ENCODE measurements around the gene POC1A.

POC1A gene

GRCh38 chr3:52097851-52098507, 56.2 kb downstream of the POC1A start:
- no peak for DNase-seq

GRCh38 chr3:52095990-52096775, 58.0 kb downstream of the POC1A start:
- no peak for DNase-seq

GRCh38 chr3:52094571-52095485, 59.4 kb downstream of the POC1A start:
- no peak for DNase-seq

DNA sequence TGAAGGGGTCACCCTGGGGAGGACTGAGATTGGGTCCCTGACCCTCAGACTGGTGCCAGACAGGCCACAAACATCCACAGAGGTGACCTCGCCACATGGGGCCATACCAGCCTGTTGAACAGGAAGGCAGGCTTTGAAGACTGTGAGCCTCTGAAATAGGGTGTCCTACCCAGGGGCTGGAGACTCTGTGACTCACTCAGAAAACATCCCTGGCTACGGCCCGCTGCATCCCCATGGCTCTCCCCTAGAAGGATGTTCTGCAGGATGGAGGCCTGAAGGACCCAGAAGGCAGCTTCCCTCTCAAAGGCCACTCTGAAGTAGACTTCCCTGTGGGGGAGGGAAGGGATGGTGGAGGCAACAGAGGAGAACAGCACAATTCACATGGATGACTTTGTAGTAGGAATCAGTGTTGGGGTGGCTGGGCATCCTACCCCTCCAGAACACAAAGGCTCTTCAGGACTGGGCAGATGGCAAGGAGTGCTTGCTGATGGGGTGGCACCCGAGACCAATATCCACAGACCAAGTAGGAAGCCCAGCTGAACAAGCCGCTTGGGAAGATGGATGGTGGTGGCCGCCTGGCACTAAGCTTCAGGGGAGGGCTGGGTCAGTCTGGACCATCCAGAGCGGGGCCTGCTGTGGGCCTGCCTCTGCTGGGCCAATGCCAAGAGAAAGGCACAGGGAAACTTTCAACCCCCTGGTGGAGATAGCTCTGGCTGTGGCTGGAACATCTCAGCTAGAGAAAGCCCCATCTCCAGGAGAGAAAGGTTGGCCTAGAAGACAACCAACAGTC, 60.3 kb downstream of the POC1A start:
- DNase-seq = no peak

DNA sequence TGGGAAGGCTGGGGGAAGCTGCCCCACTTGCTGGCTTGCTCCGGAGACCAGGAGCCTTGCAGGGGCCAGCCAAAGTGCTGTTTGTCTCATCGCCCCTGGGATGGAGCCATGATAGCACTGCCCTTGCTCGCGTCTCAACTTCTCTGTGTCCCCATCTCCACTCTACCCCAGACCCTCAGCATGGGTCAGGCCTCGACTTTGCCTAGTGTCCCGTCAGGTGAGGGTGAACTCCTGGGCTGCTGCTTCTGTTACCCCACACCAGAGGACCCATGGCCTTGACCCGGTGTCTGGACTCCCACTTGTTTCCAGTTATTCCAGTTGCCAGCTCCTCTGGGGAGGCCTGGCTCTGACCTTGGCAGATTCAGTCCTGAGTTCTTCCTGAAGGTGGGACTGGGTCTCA, 61.3 kb downstream of the POC1A start:
- no peak for DNase-seq

DNA sequence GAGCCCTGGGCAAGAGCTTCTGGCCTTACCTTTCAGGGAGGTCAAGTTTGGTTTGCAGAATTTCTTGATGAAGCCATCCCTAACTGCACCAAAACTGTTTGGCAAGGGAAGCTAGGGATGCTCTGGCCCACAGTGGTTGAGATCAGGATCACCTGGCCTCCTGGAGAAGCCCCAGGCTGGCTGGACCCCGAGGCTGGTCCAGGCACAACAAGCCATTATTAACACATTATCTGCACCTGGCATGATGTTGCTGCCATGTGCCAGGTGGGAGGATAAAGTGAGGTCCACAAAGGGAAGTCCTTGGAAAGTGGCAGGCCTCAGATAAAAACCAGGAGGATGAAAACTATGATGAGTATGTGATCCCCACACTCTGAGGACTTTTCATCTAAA, 62.0 kb downstream of the POC1A start:
- DNase-seq = no peak

DNA sequence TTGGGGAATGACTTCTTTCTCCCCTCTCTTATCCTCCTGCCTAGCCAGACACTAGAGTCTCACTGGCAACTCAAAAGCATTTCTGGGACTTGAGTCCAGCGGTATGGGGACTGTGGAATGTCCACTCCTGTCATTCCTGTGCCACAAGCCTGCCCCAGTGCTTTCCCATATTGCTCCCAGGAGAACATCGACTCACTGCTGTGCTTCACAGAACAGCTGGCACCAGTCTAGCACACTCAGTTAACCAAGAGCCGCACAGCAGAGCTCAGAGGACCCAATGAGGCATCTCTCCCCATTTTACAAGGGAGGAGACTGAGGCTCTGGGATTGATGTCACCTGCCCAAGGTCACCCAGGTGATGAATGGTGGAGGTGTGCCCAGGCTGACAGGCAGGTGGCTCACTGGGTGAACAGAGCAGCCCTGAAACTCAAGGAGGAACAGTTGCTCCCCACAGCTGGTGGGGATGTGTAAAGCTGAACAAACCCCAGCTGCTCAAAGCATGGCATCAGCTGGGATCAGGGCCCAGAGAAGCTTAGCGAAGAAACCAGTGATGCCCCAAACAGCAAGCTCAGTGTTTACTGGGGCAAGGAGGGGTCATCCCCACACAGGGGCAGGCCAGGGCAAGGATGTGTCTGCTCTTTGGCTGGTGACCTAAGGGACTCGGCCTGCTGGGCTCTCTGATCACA, 62.5 kb downstream of the POC1A start:
- DNase-seq = no peak

DNA sequence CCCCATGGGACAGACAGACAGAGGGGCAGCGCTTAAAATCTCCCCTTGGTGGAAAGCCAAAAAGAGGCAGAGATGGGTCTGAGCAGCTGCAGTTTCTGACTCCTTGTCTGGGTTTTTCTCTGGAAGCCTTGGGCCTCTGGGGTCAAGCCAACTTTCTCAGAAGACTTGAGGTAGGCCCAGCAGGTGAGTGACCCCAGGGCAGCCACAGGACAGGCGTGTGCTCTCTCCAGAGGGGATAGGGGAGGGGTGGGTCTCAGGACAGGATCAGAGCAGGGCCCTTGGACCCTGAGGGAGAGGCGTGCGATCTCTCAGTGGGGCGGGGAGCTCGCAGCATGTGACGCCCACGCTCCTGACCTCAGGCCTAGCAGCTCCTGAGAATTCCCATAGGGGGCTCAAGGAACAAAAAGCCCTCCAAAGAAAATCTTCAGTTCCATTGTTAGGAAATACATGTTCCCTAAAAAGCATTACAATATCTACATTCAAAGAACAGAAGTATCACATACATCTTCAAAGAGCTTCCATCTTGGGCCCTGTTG, 63.2 kb downstream of the POC1A start:
- DNase-seq = no peak

DNA sequence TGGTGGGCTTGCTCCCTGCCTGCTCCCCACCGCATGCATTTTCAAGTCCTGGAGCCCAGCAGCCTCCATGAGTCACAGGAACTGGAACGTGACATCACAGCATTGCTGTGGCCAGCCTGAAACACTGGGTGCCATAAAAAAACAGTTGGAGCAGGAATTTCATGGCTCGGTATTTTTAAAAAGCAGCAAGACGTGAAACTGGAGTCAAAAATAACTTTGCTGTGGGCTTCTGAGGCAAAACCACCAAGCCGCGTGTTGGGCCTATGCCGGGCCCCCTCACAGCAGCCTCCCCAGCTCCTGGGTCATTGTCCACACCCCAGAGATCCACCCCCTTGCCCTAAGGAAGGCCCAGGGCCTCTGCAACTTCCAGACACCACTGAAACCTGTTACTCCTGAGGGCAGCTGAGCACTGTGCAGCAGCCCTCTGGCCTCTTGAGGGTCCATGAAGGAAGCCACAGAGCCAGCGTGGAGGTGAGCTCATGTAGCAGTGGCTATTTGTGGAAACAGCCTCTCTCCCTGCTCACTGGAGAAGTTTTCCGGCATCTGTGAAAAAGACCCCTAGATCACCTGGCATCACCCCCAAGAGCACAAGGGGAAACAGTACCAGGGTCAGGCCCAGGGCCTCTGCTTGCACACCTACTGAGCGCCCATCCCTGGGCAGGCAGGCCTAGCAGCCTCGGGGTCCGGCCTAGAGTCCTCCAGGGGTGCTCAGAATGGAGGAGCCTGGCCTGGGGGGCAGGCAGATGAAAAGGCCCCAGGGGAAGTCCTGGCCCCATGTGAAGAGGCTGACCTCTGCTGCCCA, 63.9 kb downstream of the POC1A start:
- DNase-seq = no peak

GRCh38 chr3:52089691-52090090, 64.5 kb downstream of the POC1A start:
- no peak for DNase-seq

DNA sequence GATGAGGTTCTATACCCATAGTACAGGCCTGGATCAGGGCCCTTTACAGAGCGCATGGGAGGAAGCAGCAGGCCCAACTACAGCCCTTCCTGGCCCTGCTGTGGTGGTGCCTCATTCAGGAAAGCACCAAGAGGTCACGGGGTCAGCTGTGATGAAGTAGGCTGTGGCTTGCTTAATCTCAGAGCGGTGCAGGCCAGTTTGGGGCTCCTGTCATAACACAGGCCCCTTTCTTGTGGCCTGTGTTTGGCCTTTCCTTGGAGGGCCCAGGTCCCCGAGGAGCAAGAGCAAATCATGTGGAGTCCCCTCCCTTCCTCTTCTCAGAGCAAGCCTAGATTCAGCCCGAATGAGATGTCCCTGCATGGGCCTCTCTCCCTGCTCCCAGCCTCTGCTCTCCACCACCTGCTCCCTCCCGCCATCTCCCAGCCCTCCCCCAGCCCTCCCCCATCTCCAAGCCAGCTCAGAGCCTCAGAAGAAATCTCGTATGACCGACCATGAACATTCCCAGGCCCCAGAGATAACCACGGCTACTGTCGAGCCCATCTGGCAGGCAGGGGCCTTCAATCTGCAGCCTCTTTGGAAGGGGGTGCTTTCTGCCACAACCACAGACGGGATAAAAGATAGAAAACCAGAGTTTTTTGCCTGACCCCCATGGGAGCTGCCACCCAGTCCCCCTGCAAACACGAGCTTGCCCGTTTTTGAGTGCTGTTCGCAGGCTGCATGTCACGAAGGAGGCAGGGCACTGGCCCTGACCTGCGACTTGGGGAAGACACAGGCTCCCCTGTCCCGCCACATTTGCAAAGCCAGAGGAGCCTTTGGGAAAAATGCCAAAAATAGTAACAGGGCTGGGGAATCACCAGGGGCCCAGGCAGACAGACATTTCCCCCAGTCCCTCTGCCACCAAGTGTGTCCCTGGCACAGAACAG, 65.5 kb downstream of the POC1A start:
- peak; percentile 4 to 69 for DNase-seq

- DNase-seq = no peak
These were observed 66.5 kb downstream of the POC1A start for GRCh38 chr3:52087731-52088130.

DNA sequence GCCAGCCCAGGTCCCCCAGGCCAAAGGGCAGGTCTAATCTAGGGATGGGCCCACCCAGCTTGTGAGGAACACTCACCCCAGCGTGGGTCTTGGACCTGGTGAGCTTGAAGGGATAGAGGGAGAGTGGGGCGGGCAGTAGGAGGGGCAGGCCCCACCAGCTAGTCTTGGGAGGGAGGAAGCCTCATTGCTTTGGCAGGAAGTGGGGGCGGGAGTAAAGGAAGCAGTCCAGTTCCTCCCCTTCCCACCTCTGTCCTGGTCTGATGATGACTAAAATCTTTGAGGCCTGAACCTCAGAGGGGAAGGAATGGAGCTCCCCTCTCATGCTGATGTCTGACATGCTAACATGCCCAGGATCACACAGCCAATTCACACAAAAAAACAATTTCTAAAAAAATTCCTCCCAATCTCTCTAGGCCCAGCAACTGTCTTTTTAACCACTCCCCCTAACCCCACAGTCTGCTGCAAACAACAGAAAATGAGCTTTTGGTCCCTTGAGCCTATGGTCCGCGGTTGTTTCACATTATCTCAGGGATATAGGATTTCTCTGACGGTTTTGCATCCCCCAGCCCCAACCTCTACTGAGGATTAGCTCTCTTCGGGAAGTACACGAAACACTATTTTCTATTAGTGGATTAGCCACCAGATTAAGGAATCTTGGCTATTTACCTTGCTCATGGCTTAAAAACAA, 67.1 kb downstream of the POC1A start:
- no peak for DNase-seq

DNA sequence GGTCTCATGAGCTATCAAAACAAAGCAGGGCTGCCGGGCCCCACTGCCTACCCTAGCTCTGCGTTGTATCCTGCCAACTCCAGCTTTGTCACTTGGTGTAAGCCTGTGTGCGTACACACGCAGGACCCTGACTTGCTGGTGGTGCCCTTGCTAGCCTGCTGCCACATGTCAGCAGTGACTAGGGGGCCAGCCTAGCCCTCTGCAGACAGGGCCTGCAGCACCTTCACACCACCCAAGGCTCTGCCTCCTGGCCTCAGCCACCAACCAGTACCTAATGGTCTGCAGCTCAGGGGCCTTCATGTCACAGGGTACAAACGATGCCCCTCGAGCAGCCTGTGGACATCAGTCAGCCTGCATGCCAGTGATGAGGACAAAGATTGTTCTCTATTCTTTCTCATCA, 67.8 kb downstream of the POC1A start:
- DNase-seq = no peak

- DNase-seq = no peak
These were observed 68.4 kb downstream of the POC1A start for GRCh38 chr3:52085681-52086282.

DNA sequence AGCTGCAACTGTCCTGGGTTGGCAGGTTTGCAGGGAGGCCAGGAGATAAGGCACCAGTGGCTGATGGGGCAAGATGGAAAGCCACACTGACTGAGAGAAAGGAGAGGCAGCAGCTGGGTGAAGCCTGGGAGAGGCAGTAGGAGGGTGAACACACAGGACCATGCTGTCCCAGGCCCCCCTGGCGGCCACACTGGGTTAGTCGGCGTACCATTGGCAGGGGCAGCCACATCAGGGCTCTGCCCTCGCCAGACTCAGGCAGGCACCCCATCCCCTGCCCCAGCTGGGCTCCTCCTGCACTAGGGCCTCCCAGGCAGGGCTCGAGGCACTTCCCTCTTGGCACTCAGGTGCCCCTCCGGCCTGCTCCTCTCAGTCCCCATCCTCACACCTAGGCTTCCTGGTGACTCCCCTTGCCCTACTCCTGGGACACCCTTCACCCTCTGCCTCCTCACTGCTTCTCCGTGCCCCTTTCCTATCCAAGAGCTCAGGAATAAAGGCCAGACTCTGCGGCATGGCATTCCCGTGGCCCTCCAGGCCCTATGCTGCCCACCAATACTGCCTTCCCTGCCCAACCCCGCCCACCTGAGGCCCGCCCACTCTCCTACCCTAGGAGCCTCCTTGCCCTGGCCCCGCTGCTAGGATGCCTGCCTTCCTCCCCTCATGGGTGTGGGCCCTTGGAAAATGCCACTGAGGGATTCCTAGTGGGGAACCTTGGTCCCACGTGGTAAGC, 69.1 kb downstream of the POC1A start:
- DNase-seq = no peak

GRCh38 chr3:52084216-52084945, 69.8 kb downstream of the POC1A start:
- DNase-seq = no peak
